ENCODE data around the gene NXF1.

Gene NXF1

DNA sequence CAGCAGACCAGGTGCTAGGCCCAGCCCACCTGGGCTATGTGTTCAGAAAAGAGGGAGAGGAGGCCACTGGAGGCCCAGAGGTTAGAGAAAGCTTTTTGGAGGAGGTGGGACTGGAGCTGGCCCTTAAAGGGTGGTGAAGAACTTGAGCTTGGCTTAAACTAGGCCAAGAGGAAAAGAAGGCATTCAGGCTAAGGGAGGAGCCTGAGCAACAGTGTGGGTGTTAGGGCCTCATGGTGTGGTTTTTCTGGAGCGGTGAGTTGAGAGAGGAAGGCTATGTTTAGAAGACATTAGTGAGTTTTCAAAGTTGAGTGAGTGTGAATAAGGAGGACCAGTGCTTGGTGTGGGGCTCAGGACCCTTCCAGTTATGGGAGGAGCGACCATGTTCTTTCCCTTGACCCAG is 27.9 kb downstream of the NXF1 start:
- POLR2A ChIA-PET, result interaction anchor here (0.6 to 1.6 kb wide), 5 partner anchors 23 to 186 kb away, joined by 3 to 7 read pairs (median 5); partner anchors contain the start of genes TUT1 and ZBTB3

DNA sequence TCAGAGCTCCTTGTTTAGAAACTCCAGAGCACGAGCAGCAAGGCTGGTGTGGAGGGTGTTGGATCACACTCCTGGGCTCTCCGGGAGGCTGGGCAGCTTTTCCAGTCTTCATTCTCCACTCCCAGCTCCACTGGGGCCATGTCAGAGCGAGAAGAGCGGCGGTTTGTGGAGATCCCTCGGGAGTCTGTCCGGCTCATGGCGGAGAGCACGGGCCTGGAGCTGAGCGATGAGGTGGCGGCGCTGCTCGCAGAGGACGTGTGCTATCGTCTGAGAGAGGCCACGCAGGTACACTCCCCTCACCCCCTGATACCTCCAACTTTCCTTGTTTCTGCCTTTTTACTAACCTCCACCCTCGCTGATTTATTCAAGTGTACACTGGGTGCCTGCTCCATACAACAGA is 29.6 kb downstream of the NXF1 start:
- no peaks in the 10 kb centered on the region for H3K4me1 ChIP-seq (ENCODE audit: control insufficient read depth, insufficient read depth, low read length)
- TF ChIP-seq ZNF560 (tag by site-specific recombination; IDR thresholded peaks at IDR 0.05; ENCODE audit: borderline replicate concordance), result no peak
- H3K36me3 ChIP-seq (ENCODE audit: control insufficient read depth in 2 of 2, insufficient read depth in 1 of 2, low read length in 2 of 2), result peaks cover 0 to 49% of the 10 kb centered on the region in 2 experiments; a peak in 2 of 3 replicates
- H3K27ac ChIP-seq (ENCODE audit: extremely low read depth, low read depth, low read length), result no peak overlapping the region
- POLR2A ChIA-PET, result interaction anchor here (0.7 to 1.8 kb wide), 5 partner anchors 11 to 111 kb away, joined by 3 to 10 read pairs (median 7); partner anchors contain the start of genes C11orf98, CSKMT, POLR2G and TMEM179B
- H3K4me3 ChIP-seq (ENCODE audit: low read depth, low read length), result no peak overlapping the region
- H3K9me3 ChIP-seq (ENCODE audit: control insufficient read depth, insufficient read depth, low read depth, low read length), result no peaks in the 10 kb centered on the region
- CTCF ChIA-PET, result interaction anchor here (0.6 to 5.0 kb wide), 2 partner anchors 11 to 216 kb away, joined by 3 to 45 read pairs; partner anchors contain the start of gene TMEM179B

More for the DNA sequence above, 27.9 kb downstream of the NXF1 start:
- no peak overlapping the region for H3K27ac ChIP-seq (ENCODE audit: extremely low read depth, low read depth, low read length)
- no peak overlapping the region for H3K4me3 ChIP-seq (ENCODE audit: low read depth, low read length)
- TF ChIP-seq ZBTB8A (tag by site-specific recombination; IDR thresholded peaks at IDR 0.05), result no peak
- TF ChIP-seq ZNF239 (tag by site-specific recombination; IDR thresholded peaks at IDR 0.05), result no peak
- TF ChIP-seq ZNF626 (tag by site-specific recombination; IDR thresholded peaks at IDR 0.05), result no peak
- TF ChIP-seq ZNF529 (tag by site-specific recombination; IDR thresholded peaks at IDR 0.05; ENCODE audit: insufficient replicate concordance), result no peak
- TF ChIP-seq ZNF423 (tag by site-specific recombination; IDR thresholded peaks at IDR 0.05), result no peak
- TF ChIP-seq ZNF350 (tag by site-specific recombination; IDR thresholded peaks at IDR 0.05), result no peak
- TF ChIP-seq ZNF585B (tag by site-specific recombination; IDR thresholded peaks at IDR 0.05), result no peak
- no peak for TF ChIP-seq ZNF473 (tag by site-specific recombination; IDR thresholded peaks at IDR 0.05)
- TF ChIP-seq ZNF404 (tag by site-specific recombination; IDR thresholded peaks at IDR 0.05), result no peak
- TF ChIP-seq ZNF600 (tag by site-specific recombination; IDR thresholded peaks at IDR 0.05), result no peak
- TF ChIP-seq ZNF394 (tag by site-specific recombination; IDR thresholded peaks at IDR 0.05; ENCODE audit: borderline replicate concordance), result no peak
- TF ChIP-seq, protein P1, sequence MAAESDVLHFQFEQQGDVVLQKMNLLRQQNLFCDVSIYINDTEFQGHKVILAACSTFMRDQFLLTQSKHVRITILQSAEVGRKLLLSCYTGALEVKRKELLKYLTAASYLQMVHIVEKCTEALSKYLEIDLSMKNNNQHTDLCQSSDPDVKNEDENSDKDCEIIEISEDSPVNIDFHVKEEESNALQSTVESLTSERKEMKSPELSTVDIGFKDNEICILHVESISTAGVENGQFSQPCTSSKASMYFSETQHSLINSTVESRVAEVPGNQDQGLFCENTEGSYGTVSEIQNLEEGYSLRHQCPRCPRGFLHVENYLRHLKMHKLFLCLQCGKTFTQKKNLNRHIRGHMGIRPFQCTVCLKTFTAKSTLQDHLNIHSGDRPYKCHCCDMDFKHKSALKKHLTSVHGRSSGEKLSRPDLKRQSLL (tag by site-specific recombination; IDR thresholded peaks at IDR 0.05), result no peak
- TF ChIP-seq YY2 (tag by site-specific recombination; IDR thresholded peaks at IDR 0.05), result no peak
- TF ChIP-seq ZNF214 (tag by site-specific recombination; IDR thresholded peaks at IDR 0.05; ENCODE audit: borderline replicate concordance), result no peak
- TF ChIP-seq, protein P2, sequence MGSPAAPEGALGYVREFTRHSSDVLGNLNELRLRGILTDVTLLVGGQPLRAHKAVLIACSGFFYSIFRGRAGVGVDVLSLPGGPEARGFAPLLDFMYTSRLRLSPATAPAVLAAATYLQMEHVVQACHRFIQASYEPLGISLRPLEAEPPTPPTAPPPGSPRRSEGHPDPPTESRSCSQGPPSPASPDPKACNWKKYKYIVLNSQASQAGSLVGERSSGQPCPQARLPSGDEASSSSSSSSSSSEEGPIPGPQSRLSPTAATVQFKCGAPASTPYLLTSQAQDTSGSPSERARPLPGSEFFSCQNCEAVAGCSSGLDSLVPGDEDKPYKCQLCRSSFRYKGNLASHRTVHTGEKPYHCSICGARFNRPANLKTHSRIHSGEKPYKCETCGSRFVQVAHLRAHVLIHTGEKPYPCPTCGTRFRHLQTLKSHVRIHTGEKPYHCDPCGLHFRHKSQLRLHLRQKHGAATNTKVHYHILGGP (tag by site-specific recombination; IDR thresholded peaks at IDR 0.05), result no peak
- TF ChIP-seq ZNF266 (tag by site-specific recombination; IDR thresholded peaks at IDR 0.05; ENCODE audit: low read depth), result no peak
- TF ChIP-seq, protein P3, sequence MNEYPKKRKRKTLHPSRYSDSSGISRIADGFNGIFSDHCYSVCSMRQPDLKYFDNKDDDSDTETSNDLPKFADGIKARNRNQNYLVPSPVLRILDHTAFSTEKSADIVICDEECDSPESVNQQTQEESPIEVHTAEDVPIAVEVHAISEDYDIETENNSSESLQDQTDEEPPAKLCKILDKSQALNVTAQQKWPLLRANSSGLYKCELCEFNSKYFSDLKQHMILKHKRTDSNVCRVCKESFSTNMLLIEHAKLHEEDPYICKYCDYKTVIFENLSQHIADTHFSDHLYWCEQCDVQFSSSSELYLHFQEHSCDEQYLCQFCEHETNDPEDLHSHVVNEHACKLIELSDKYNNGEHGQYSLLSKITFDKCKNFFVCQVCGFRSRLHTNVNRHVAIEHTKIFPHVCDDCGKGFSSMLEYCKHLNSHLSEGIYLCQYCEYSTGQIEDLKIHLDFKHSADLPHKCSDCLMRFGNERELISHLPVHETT (tag by site-specific recombination; IDR thresholded peaks at IDR 0.05), result no peak
- peaks cover 0 to 57% of the 10 kb centered on the region in 2 experiments; a peak in 2 of 3 replicates for H3K36me3 ChIP-seq (ENCODE audit: control insufficient read depth in 2 of 2, insufficient read depth in 1 of 2, low read length in 2 of 2)
- H3K9me3 ChIP-seq (ENCODE audit: control insufficient read depth, insufficient read depth, low read depth, low read length), result no peaks in the 10 kb centered on the region
- CTCF ChIA-PET, result interaction anchor here (5.0 kb wide), 1 partner anchor 9 kb away, joined by 45 read pairs; the partner anchor contains the start of gene TMEM179B
- no peaks in the 10 kb centered on the region for H3K4me1 ChIP-seq (ENCODE audit: control insufficient read depth, insufficient read depth, low read length)

DNA sequence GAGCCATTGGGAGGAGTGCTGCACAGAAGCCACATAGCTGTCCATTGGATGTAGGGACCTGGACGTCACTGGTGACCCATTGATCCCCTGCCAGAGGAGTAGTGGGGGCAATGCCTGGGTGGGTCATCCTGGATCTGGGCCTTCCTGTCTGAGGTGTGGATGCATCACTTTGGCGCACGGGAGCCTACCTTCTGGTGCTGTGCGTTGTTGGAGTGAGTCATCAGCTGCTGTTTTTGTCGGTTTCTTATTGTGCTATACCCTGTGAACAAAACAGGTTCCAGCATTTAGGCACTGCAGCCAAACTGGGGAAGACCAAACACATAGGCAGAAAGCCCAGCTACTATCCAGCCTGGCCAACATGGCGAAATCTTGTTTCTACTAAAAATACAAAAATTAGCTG is 30.8 kb downstream of the NXF1 start:
- Histone ChIP-seq H3K36me3 (ENCODE audit: control insufficient read depth in 2 of 2, insufficient read depth in 1 of 2, low read length in 2 of 2) (peaks cover 0 to 44% of the 10 kb centered on the region in 2 experiments; a peak in 2 of 3 replicates), H3K4me1 (ENCODE audit: control insufficient read depth, insufficient read depth, low read length) (no peaks in the 10 kb centered on the region), H3K9me3 (ENCODE audit: control insufficient read depth, insufficient read depth, low read depth, low read length) (no peaks in the 10 kb centered on the region), H3K4me3 (ENCODE audit: low read depth, low read length) (no peak overlapping the region), H3K27ac (ENCODE audit: extremely low read depth, low read depth, low read length) (no peak overlapping the region)
- ChIA-PET CTCF (interaction anchor here (0.5 to 5.0 kb wide), 2 partner anchors 12 to 102 kb away, joined by 3 to 45 read pairs; partner anchors contain the start of gene TMEM179B), POLR2A (interaction anchor here (0.6 to 1.7 kb wide), 5 partner anchors 12 to 116 kb away, joined by 3 to 7 read pairs (median 3); partner anchors contain the start of genes C11orf98, CSKMT and POLR2G)
- TF ChIP-seq ZFP3 (tag by site-specific recombination; IDR thresholded peaks at IDR 0.05; ENCODE audit: low read depth), result no peak
- TF ChIP-seq, protein P4, sequence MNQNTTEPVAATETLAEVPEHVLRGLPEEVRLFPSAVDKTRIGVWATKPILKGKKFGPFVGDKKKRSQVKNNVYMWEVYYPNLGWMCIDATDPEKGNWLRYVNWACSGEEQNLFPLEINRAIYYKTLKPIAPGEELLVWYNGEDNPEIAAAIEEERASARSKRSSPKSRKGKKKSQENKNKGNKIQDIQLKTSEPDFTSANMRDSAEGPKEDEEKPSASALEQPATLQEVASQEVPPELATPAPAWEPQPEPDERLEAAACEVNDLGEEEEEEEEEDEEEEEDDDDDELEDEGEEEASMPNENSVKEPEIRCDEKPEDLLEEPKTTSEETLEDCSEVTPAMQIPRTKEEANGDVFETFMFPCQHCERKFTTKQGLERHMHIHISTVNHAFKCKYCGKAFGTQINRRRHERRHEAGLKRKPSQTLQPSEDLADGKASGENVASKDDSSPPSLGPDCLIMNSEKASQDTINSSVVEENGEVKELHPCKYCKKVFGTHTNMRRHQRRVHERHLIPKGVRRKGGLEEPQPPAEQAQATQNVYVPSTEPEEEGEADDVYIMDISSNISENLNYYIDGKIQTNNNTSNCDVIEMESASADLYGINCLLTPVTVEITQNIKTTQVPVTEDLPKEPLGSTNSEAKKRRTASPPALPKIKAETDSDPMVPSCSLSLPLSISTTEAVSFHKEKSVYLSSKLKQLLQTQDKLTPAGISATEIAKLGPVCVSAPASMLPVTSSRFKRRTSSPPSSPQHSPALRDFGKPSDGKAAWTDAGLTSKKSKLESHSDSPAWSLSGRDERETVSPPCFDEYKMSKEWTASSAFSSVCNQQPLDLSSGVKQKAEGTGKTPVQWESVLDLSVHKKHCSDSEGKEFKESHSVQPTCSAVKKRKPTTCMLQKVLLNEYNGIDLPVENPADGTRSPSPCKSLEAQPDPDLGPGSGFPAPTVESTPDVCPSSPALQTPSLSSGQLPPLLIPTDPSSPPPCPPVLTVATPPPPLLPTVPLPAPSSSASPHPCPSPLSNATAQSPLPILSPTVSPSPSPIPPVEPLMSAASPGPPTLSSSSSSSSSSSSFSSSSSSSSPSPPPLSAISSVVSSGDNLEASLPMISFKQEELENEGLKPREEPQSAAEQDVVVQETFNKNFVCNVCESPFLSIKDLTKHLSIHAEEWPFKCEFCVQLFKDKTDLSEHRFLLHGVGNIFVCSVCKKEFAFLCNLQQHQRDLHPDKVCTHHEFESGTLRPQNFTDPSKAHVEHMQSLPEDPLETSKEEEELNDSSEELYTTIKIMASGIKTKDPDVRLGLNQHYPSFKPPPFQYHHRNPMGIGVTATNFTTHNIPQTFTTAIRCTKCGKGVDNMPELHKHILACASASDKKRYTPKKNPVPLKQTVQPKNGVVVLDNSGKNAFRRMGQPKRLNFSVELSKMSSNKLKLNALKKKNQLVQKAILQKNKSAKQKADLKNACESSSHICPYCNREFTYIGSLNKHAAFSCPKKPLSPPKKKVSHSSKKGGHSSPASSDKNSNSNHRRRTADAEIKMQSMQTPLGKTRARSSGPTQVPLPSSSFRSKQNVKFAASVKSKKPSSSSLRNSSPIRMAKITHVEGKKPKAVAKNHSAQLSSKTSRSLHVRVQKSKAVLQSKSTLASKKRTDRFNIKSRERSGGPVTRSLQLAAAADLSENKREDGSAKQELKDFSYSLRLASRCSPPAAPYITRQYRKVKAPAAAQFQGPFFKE (tag by site-specific recombination; IDR thresholded peaks at IDR 0.05; ENCODE audit: borderline replicate concordance), result no peak
- TF ChIP-seq ZNF776 (tag by site-specific recombination; IDR thresholded peaks at IDR 0.05; ENCODE audit: borderline replicate concordance), result no peak
- TF ChIP-seq ZNF24 (tag by site-specific recombination; IDR thresholded peaks at IDR 0.05), result no peak

Measured in HEK293 (cell line).